Sigmoid colon (tissue), 4 donors: ENCODE results near the gene CHAC1.

Experiments
- EP300 ChIP-seq, 4 donors: sonication (generic); formaldehyde crosslinking; IDR thresholded peaks; one replicate each; pipeline ENCODE4 v1.6.1; 2017; ENCODE audit warnings: antibody characterized with exemption in 4 of 4
- POLR2A ChIP-seq, 2 donors: fragments of 450-650 bp; IDR thresholded peaks; one replicate each; pipeline ENCODE4 v1.6.1; 2016; ENCODE audit warnings: antibody characterized with exemption in 2 of 2, mild to moderate bottlenecking in 2 of 2, moderate library complexity in 2 of 2
- POLR2AphosphoS5 ChIP-seq, 4 donors: sonication (generic); formaldehyde crosslinking; IDR thresholded peaks; one replicate each; pipeline ENCODE4 v1.6.1; 2017; ENCODE audit warnings: antibody characterized with exemption in 4 of 4
- TF ChIP-seq, protein P1 (sequence below), 4 experiments: fragments of 450-650 bp in 3 of 4; fragments of 200-600 bp in 1 of 4; IDR thresholded peaks; one replicate each; pipeline ENCODE4 v1.5.1; 2016 to 2019; ENCODE audit warnings: antibody characterized with exemption in 4 of 4, mild to moderate bottlenecking in 3 of 4, moderate library complexity in 2 of 4

DNA sequence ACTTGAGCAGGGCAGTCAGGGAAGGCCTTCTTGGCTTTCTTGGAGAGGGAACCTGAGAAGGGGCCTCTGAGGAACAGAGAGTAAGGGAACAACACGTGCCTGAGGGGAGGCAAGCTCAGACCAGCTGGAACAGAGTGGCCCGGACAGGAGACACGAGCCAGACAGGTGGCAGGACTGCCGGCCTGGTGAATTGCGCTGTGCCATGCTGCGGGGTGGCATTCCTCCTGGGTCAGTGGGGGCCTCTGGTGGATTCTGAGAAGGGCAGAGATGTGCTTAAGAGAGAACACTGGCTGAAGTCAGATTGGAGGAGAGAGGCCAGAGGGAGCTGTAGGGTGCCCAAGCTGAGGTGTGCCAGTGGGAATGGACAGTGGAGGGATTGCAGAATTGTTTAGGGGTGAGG lies 4.9 kb downstream of the CHAC1 start:
- no peak for TF ChIP-seq POLR2A (IDR thresholded peaks at IDR 0.05)
- TF ChIP-seq POLR2AphosphoS5 (IDR thresholded peaks at IDR 0.05), result peak in 1 of 4 donors; percentile 22
- TF ChIP-seq, protein P1, sequence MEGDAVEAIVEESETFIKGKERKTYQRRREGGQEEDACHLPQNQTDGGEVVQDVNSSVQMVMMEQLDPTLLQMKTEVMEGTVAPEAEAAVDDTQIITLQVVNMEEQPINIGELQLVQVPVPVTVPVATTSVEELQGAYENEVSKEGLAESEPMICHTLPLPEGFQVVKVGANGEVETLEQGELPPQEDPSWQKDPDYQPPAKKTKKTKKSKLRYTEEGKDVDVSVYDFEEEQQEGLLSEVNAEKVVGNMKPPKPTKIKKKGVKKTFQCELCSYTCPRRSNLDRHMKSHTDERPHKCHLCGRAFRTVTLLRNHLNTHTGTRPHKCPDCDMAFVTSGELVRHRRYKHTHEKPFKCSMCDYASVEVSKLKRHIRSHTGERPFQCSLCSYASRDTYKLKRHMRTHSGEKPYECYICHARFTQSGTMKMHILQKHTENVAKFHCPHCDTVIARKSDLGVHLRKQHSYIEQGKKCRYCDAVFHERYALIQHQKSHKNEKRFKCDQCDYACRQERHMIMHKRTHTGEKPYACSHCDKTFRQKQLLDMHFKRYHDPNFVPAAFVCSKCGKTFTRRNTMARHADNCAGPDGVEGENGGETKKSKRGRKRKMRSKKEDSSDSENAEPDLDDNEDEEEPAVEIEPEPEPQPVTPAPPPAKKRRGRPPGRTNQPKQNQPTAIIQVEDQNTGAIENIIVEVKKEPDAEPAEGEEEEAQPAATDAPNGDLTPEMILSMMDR (IDR thresholded peaks at IDR 0.05), result no peak
- peak in 2 of 4 donors; percentile 5 to 80 for TF ChIP-seq EP300 (IDR thresholded peaks at IDR 0.05)
